ENCODE measurements around the gene DAPK2.

Gene DAPK2

DNA sequence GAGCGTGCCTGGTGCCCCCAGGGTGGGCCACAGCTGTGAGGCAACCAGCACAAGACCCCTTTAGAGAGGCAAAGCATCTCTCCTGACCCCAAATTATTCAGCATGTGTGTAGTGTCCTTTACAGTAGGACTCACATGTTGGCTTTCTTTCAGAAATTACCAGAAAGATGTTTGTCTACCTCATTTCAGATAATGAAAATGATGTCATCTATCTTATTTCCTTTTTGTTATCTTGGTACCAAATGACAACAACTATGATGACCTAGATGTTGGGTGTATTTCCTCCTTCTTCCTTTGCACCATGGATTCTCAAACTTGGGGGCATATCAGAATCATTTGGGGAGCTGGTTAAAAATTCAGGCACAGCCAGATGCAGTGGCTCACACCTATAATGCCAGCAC is 50.5 kb downstream of the DAPK2 start:
- Histone ChIP-seq H2AFZ (ENCODE audit: low read length) (no peak overlapping the region), H3K4me1 (ENCODE audit: low read length) (peaks cover 18% of the 10 kb centered on the region), H3K79me2 (ENCODE audit: low read length) (no peaks in the 10 kb centered on the region), H3F3A (ENCODE audit: insufficient read depth, low read length) (no peaks in the 10 kb centered on the region), H3K27ac (ENCODE audit: low read length) (no peak overlapping the region), H3K9me2 (replicated peaks; ENCODE audit: insufficient read depth, low read length) (no peaks in the 10 kb centered on the region), H4K20me1 (ENCODE audit: insufficient read depth, low read length) (no peaks in the 10 kb centered on the region), H3K4me2 (ENCODE audit: low read depth, low read length) (no peak overlapping the region), H3K9me3 (replicated peaks; ENCODE audit: insufficient read depth, low read length) (no peaks in the 10 kb centered on the region), H3K36me3 (replicated peaks; ENCODE audit: insufficient read depth, low read length) (no peaks in the 10 kb centered on the region), H3K4me3 (ENCODE audit: low read length) (no peak overlapping the region), H3K9ac (ENCODE audit: low read length) (no peak overlapping the region), H3K27me3 (replicated peaks; ENCODE audit: insufficient read depth, low read length) (no peaks in the 10 kb centered on the region)
- TF ChIP-seq, protein P1, sequence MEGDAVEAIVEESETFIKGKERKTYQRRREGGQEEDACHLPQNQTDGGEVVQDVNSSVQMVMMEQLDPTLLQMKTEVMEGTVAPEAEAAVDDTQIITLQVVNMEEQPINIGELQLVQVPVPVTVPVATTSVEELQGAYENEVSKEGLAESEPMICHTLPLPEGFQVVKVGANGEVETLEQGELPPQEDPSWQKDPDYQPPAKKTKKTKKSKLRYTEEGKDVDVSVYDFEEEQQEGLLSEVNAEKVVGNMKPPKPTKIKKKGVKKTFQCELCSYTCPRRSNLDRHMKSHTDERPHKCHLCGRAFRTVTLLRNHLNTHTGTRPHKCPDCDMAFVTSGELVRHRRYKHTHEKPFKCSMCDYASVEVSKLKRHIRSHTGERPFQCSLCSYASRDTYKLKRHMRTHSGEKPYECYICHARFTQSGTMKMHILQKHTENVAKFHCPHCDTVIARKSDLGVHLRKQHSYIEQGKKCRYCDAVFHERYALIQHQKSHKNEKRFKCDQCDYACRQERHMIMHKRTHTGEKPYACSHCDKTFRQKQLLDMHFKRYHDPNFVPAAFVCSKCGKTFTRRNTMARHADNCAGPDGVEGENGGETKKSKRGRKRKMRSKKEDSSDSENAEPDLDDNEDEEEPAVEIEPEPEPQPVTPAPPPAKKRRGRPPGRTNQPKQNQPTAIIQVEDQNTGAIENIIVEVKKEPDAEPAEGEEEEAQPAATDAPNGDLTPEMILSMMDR (IDR thresholded peaks at IDR 0.05; ENCODE audit: low read length) = no peak
- no peak for TF ChIP-seq EZH2 (optimal IDR thresholded peaks at IDR 0.05; ENCODE audit: low read depth, low read length)
- TF ChIP-seq EZH2phosphoT487 (IDR thresholded peaks at IDR 0.05; ENCODE audit: low read length) = no peak
- DNase-seq = no peak

DNA sequence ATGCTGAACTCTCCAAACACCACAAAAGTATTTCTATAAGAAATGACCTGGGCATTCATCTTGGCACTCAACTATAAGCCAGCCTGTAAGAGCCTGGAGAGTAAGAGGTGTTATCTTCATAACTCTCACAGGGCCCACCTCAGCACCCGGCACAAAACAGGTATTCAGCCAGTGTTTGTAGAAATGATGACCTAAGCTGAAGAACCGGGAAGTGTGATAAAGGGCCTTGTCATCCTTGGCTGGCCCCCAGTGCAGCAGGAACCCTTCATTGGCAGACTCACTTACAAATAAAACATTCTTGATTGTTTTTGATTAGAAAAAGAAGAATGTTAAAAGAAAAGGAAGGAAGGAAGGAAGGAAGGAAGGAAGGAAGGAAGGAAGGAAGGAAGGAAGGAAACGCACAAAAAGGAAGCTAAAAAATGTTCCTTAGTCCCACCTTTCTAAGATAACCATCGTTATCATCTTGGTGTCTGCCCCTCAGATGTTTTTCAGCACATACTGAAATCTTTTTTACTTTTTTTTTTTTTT is 52.1 kb downstream of the DAPK2 start:
- H3K79me2 ChIP-seq (ENCODE audit: low read length) = no peaks in the 10 kb centered on the region
- H3K36me3 ChIP-seq (replicated peaks; ENCODE audit: insufficient read depth, low read length) = no peaks in the 10 kb centered on the region
- DNase-seq = no peak
- H3K27ac ChIP-seq (ENCODE audit: low read length) = no peak overlapping the region
- H3K4me1 ChIP-seq (ENCODE audit: low read length) = peaks cover 18% of the 10 kb centered on the region
- H3K4me2 ChIP-seq (ENCODE audit: low read depth, low read length) = no peak overlapping the region
- H2AFZ ChIP-seq (ENCODE audit: low read length) = no peak overlapping the region
- no peaks in the 10 kb centered on the region for H3K9me3 ChIP-seq (replicated peaks; ENCODE audit: insufficient read depth, low read length)
- no peaks in the 10 kb centered on the region for H4K20me1 ChIP-seq (ENCODE audit: insufficient read depth, low read length)
- H3K9me2 ChIP-seq (replicated peaks; ENCODE audit: insufficient read depth, low read length) = no peaks in the 10 kb centered on the region
- H3K4me3 ChIP-seq (ENCODE audit: low read length) = no peak overlapping the region
- H3K27me3 ChIP-seq (replicated peaks; ENCODE audit: insufficient read depth, low read length) = no peaks in the 10 kb centered on the region
- no peak overlapping the region for H3K9ac ChIP-seq (ENCODE audit: low read length)
- H3F3A ChIP-seq (ENCODE audit: insufficient read depth, low read length) = no peaks in the 10 kb centered on the region
- TF ChIP-seq, protein P1 (IDR thresholded peaks at IDR 0.05; ENCODE audit: low read length) = no peak
- TF ChIP-seq EZH2 (optimal IDR thresholded peaks at IDR 0.05; ENCODE audit: low read depth, low read length) (no peak), EZH2phosphoT487 (IDR thresholded peaks at IDR 0.05; ENCODE audit: low read length) (no peak)

DNA sequence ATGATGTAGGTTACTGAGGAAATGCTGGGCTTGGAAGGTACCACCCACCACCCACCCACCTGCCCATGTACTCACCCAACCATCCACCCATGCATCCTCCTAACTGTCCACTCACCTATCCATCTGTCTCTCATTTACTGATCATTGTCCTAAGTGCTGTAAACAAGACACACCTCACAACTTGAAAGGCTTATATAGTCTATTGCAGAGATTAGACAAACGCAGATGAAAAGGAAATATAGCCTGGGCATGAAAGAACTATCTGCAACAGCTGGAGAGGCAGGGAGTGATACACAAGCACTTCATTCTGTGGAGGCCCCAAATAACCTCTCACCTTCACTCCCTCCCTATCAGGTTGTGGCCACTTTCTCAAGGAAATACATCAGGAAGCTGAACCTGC is 54.0 kb downstream of the DAPK2 start:
- Histone ChIP-seq H3K79me2 (ENCODE audit: low read length) (no peaks in the 10 kb centered on the region), H3K36me3 (replicated peaks; ENCODE audit: insufficient read depth, low read length) (no peaks in the 10 kb centered on the region), H3K9me2 (replicated peaks; ENCODE audit: insufficient read depth, low read length) (no peaks in the 10 kb centered on the region), H4K20me1 (ENCODE audit: insufficient read depth, low read length) (no peaks in the 10 kb centered on the region), H3K9me3 (replicated peaks; ENCODE audit: insufficient read depth, low read length) (no peaks in the 10 kb centered on the region), H3K4me2 (ENCODE audit: low read depth, low read length) (no peak overlapping the region; the same call in 1 of the 2 replicates), H3K9ac (ENCODE audit: low read length) (no peak overlapping the region), H3K4me3 (ENCODE audit: low read length) (no peak overlapping the region), H3F3A (ENCODE audit: insufficient read depth, low read length) (no peaks in the 10 kb centered on the region), H3K27ac (ENCODE audit: low read length) (no peak overlapping the region), H2AFZ (ENCODE audit: low read length) (no peak overlapping the region), H3K4me1 (ENCODE audit: low read length) (peaks cover 18% of the 10 kb centered on the region), H3K27me3 (replicated peaks; ENCODE audit: insufficient read depth, low read length) (no peaks in the 10 kb centered on the region)
- TF ChIP-seq, protein P1 (IDR thresholded peaks at IDR 0.05; ENCODE audit: low read length) = no peak
- no peak for TF ChIP-seq EZH2phosphoT487 (IDR thresholded peaks at IDR 0.05; ENCODE audit: low read length)
- DNase-seq = no peak
